Stomach (tissue), 9 donors: ENCODE data around the gene CIB4. TPM values are rescaled to one million over a fixed set of nuclear protein-coding genes. Genes with fewer than 3 reads are reported as not detected.

Source experiments
- DNase-seq, 2 donors: peaks; one replicate each; pipeline versions ENCODE4 v3.0.0 to v3.0.0-alpha.2; 2013 to 2019
- H3K27ac ChIP-seq, 5 donors: fragments of 200-600 bp in 4 of 5; sonication (generic) in 4 of 5; one replicate each; pipeline ENCODE4 v1.5.1; 2013 to 2019; ENCODE audit warnings: mild to moderate bottlenecking in 1 of 5, moderate library complexity in 1 of 5
- H3K27me3 ChIP-seq, 3 donors: fragments of 200-600 bp; sonication (generic); one replicate each; pipeline ENCODE4 v1.5.1; 2017 to 2019; ENCODE audit warnings: mixed run types in 1 of 3
- H3K36me3 ChIP-seq, 4 donors: fragments of 200-600 bp; sonication (generic); 1 replicate in 3 of 4; 2 replicates in 1 of 4; pipeline ENCODE4 v1.5.1; 2016 to 2019
- H3K4me1 ChIP-seq, 4 donors: fragments of 200-600 bp; sonication (generic); one replicate each; pipeline ENCODE4 v1.5.1; 2016 to 2019
- H3K4me3 ChIP-seq, 4 donors: fragments of 200-600 bp; sonication (generic) in 3 of 4; one replicate each; pipeline ENCODE4 v1.5.1; 2016 to 2019; ENCODE audit warnings: mild to moderate bottlenecking in 1 of 4
- H3K9me3 ChIP-seq, 4 donors: fragments of 200-600 bp; sonication (generic); one replicate each; pipeline ENCODE4 v1.5.1; 2016 to 2019
- EP300 ChIP-seq: sonication (generic); formaldehyde crosslinking; IDR thresholded peaks from one replicate; pipeline ENCODE4 v1.6.1; 2017; ENCODE audit warnings: antibody characterized with exemption
- POLR2A ChIP-seq, 4 donors: fragments of 450-650 bp; IDR thresholded peaks; one replicate each; pipeline ENCODE4 v1.6.1; 2016; ENCODE audit warnings: antibody characterized with exemption in 4 of 4, control low read depth in 2 of 4, mild to moderate bottlenecking in 1 of 4, moderate library complexity in 1 of 4
- POLR2AphosphoS5 ChIP-seq, 3 donors: sonication (generic); formaldehyde crosslinking; IDR thresholded peaks; one replicate each; pipeline ENCODE4 v1.6.1; 2016; ENCODE audit warnings: antibody characterized with exemption in 3 of 3
- WGBS, 5 donors: extraction: QIAGEN DNeasy Blood & Tissue Kit in 3 of 5; methylation state at CpG; one replicate each; pipeline versions ENCODE4 v1.1.5 to v1.1.7; 2013 to 2018; 5-methylcytosine and 5-hydroxymethylcytosine counted together
- intact Hi-C: fragments of 100-400 bp; cut with DNase I; formaldehyde crosslinking; loops from one replicate; pipeline ENCODE4 v1.15.1; 2023; ENCODE audit warnings: low total_unique reads
- polyA plus RNA-seq, 3 donors: library from polyadenylated mRNA; stranded (reverse); fragments of 200-250 nt; gene quantifications; one replicate each; pipeline ENCODE4 v1.2.3, GENCODE V29; 2013
- total RNA-seq, 5 donors: library from RNA; depleted of rRNA; stranded (reverse); fragments of >200 nt; gene quantifications; one replicate each; pipeline versions ENCODE4 v1.1.0 to v1.2.3, GENCODE V29; 2014 to 2016
- TF ChIP-seq, protein P1 (sequence below), 7 experiments: fragments of 450-650 bp in 4 of 7; fragments of 200-600 bp in 3 of 7; sonication (generic) in 3 of 7; IDR thresholded peaks; one replicate each; pipeline ENCODE4 v1.5.1; 2016 to 2019; ENCODE audit warnings: antibody characterized with exemption in 7 of 7, control low read depth in 2 of 7, mild to moderate bottlenecking in 1 of 7
- donor health status: healthy with polysubstance abuse.
- donor health status: Bipolar disorder and iron deficiency.
- donor health status: healthy.

The CIB4 gene
- total and polyA plus RNA-seq, 8 donors = 1.8 TPM; not detected in 6

DNA sequence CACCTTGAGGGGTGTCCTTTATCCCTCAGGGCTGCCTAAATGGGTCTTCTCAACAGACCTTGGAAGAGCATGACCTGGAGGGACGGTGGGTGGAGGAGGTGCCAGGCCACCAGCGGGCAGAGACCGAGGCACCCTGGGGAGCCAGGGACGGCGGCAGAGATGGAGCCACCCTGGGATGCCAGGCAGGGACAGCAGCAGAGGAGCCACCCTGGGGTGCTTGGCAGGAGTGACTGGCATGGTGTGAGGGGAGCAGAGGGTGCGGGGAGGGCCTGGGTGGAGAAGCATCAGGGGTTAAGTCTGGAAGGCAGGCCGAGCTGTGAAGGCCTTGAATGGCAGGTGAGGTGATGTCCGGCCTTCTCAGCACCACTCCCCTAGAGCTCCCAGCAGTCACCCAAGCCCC, 56.1 kb downstream of the CIB4 start:
- Histone ChIP-seq H3K27ac (no peak overlapping the region), H3K4me3 (no peak overlapping the region), H3K36me3 (no peaks in the 10 kb centered on the region), H3K27me3 (peaks cover 0 to 75% (median 22%) of the 10 kb centered on the region in 3 donors), H3K9me3 (no peaks in the 10 kb centered on the region), H3K4me1 (no peaks in the 10 kb centered on the region)
- 60 to 77% (median 71%) methylated on average over 8 of the region's 8 CpGs for WGBS, 5 donors
- no peak for DNase-seq
- TF ChIP-seq, protein P1, sequence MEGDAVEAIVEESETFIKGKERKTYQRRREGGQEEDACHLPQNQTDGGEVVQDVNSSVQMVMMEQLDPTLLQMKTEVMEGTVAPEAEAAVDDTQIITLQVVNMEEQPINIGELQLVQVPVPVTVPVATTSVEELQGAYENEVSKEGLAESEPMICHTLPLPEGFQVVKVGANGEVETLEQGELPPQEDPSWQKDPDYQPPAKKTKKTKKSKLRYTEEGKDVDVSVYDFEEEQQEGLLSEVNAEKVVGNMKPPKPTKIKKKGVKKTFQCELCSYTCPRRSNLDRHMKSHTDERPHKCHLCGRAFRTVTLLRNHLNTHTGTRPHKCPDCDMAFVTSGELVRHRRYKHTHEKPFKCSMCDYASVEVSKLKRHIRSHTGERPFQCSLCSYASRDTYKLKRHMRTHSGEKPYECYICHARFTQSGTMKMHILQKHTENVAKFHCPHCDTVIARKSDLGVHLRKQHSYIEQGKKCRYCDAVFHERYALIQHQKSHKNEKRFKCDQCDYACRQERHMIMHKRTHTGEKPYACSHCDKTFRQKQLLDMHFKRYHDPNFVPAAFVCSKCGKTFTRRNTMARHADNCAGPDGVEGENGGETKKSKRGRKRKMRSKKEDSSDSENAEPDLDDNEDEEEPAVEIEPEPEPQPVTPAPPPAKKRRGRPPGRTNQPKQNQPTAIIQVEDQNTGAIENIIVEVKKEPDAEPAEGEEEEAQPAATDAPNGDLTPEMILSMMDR (IDR thresholded peaks at IDR 0.05) = no peak
- TF ChIP-seq POLR2A (IDR thresholded peaks at IDR 0.05) (no peak), EP300 (no peak), POLR2AphosphoS5 (IDR thresholded peaks at IDR 0.05) (no peak)
- intact Hi-C loops = no loop called here

DNA sequence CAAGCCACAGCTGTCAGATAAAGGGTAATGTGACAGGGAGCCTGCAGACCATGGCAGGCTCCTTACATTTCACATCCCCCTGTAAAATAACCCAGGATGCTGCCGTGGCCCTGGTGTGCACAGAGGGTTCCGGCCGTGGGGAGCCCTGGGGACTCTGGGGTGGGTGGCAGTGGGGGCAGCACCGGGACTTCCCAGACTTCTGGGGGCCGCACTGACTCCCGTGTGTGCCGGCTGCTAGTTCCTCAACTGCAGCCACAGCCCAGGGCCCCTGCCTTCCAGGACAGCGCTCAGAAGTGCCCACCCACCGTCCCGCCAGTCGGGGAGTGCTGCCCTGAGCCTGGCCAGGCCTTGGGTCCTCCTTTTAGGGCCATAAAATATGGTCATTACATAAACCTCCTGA, 56.5 kb downstream of the CIB4 start:
- Histone ChIP-seq H3K4me3 (no peak overlapping the region), H3K36me3 (no peaks in the 10 kb centered on the region), H3K4me1 (no peaks in the 10 kb centered on the region), H3K27me3 (peaks cover 0 to 70% (median 22%) of the 10 kb centered on the region in 3 donors), H3K9me3 (no peaks in the 10 kb centered on the region), H3K27ac (no peak overlapping the region)
- WGBS, 5 donors = 75 to 82% (median 78%) methylated on average over 3 to 11 of the region's 11 CpGs; no CpG with 5 or more reads in 1 of the 5 donors
- no peak for TF ChIP-seq POLR2AphosphoS5 (IDR thresholded peaks at IDR 0.05)
- TF ChIP-seq, protein P1 (IDR thresholded peaks at IDR 0.05) = no peak
- no peak for TF ChIP-seq EP300
- no peak for TF ChIP-seq POLR2A (IDR thresholded peaks at IDR 0.05)
- intact Hi-C loops = no loop called here
- no peak for DNase-seq

DNA sequence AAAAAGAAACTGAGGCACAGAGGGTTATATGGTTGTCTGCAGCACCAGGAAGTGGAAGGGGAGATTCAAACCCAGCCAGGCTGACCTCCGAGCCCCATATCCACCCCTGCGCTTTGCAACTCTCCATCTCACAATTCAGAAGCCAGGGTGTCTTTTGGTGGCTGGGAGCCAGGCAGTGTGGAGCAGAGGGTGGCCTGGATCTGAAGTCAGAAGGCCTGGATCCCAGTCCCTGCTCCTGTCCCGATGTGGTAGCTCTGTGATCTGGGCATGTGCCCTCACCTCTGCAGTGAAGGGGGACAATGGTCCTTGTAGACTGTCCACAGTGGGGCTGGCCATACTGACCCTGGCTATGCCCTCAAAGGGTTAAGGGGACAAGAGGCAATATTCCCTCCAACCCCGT, 57.0 kb downstream of the CIB4 start:
- Histone ChIP-seq H3K27me3 (peaks cover 0 to 68% (median 22%) of the 10 kb centered on the region in 3 donors), H3K9me3 (no peaks in the 10 kb centered on the region), H3K27ac (no peak overlapping the region), H3K4me3 (no peak overlapping the region), H3K36me3 (no peaks in the 10 kb centered on the region), H3K4me1 (no peaks in the 10 kb centered on the region)
- intact Hi-C loops = no loop called here
- DNase-seq = no peak
- TF ChIP-seq POLR2AphosphoS5 (IDR thresholded peaks at IDR 0.05) (no peak), EP300 (no peak), POLR2A (IDR thresholded peaks at IDR 0.05) (no peak)
- TF ChIP-seq, protein P1 (IDR thresholded peaks at IDR 0.05) = no peak
- WGBS, 5 donors = 69 to 86% (median 72%) methylated on average over 3 to 4 of the region's 4 CpGs

DNA sequence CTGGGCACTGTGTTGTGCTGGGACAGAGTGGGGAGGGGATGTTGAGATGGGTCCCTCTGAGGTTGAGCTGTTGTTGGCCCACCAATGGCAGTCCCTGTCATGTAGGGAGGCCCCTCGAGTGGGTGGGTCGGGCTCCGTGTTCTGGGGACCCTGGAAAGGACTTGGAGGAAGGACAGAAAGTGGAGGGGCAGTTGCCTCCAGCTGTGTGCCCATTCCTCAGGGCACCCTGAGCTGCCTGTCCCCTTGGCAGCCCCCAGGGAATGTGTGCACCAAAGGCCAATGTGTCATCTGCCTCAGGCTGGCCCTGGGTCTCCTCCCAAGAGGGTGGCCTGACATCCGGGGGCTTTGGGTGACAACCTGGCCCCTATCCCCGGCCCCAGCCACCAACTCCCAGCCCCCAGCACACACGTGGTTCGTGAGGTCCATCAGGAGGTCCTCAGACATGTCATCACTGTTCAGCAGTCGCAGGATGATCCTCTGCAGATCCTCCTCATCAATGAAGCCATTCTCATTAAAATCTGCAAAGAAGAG, 57.7 kb downstream of the CIB4 start:
- Histone ChIP-seq H3K4me1 (no peaks in the 10 kb centered on the region), H3K9me3 (no peaks in the 10 kb centered on the region), H3K36me3 (no peaks in the 10 kb centered on the region), H3K27me3 (peaks cover 0 to 72% (median 20%) of the 10 kb centered on the region in 3 donors), H3K27ac (no peak overlapping the region), H3K4me3 (no peak overlapping the region)
- 57 to 80% (median 74%) methylated on average over 5 to 8 of the region's 8 CpGs for WGBS, 5 donors
- TF ChIP-seq POLR2A (IDR thresholded peaks at IDR 0.05) = no peak
- TF ChIP-seq EP300 = no peak
- TF ChIP-seq, protein P1 (IDR thresholded peaks at IDR 0.05) = no peak
- TF ChIP-seq POLR2AphosphoS5 (IDR thresholded peaks at IDR 0.05) = no peak
- no peak for DNase-seq
- intact Hi-C loops = no loop called here
